ENCODE results near the gene C1QTNF5. TPM values are rescaled to one million over a fixed set of nuclear protein-coding genes. Genes with fewer than 3 reads are reported as not detected.
A peak's percentile ranks its signal among the peaks of the same experiment; 100 is the strongest.

The C1QTNF5 gene
- total RNA-seq, 1 donor from 2014 or later = 2.0 TPM

- no peak for ATAC-seq
Measured at GRCh38 chr11:119359365-119360214, 18.9 kb upstream of the C1QTNF5 start.

GRCh38 chr11:119357074-119357473 lies 16.4 kb upstream of the C1QTNF5 start:
- no peak for ATAC-seq

- ATAC-seq = peak; percentile 73
Measured at GRCh38 chr11:119356349-119357031, 15.8 kb upstream of the C1QTNF5 start.

- no peak for ATAC-seq
Measured at GRCh38 chr11:119355091-119355843, 14.6 kb upstream of the C1QTNF5 start.

GRCh38 chr11:119352857-119353260 lies 12.2 kb upstream of the C1QTNF5 start:
- peak; percentile 51 for ATAC-seq

- ATAC-seq = no peak
Measured at GRCh38 chr11:119351232-119351631, 10.5 kb upstream of the C1QTNF5 start.

GRCh38 chr11:119350302-119350701 lies 9.6 kb upstream of the C1QTNF5 start:
- no peak for ATAC-seq

GRCh38 chr11:119347940-119348605 lies 7.4 kb upstream of the C1QTNF5 start:
- no peak for ATAC-seq

- ATAC-seq = no peak
Measured at GRCh38 chr11:119347242-119347641, 6.6 kb upstream of the C1QTNF5 start.

GRCh38 chr11:119346605-119347004 lies 5.9 kb upstream of the C1QTNF5 start, which contains the start of gene MFRP:
Gene MFRP, minus strand, starts transcription at chr11:119346705. Its CDS starts 192 bp downstream, at chr11:119346513.
- no peak for ATAC-seq

GRCh38 chr11:119345685-119346084 lies 5.0 kb upstream of the C1QTNF5 start:
- no peak for ATAC-seq

GRCh38 chr11:119344291-119345010 lies 3.8 kb upstream of the C1QTNF5 start:
- ATAC-seq = no peak

- ATAC-seq = no peak
Measured at GRCh38 chr11:119343726-119344125, 3.0 kb upstream of the C1QTNF5 start.

- no peak for ATAC-seq
Measured at GRCh38 chr11:119342362-119343130, 1.9 kb upstream of the C1QTNF5 start.

GRCh38 chr11:119342023-119342300 lies 1.3 kb upstream of the C1QTNF5 start:
- no peak for ATAC-seq

GRCh38 chr11:119341222-119342022 lies 739 bp upstream of the C1QTNF5 start:
- ATAC-seq = no peak

GRCh38 chr11:119339589-119340334 lies 921 bp downstream of the C1QTNF5 start:
- peak; percentile 25 for ATAC-seq

- ATAC-seq = no peak
Measured at GRCh38 chr11:119338965-119339588, 1.6 kb downstream of the C1QTNF5 start.

- peak; percentile 19 for ATAC-seq
Measured at GRCh38 chr11:119338318-119338890, 2.3 kb downstream of the C1QTNF5 start.
